Measurements from ENCODE around the gene RNPEPL1.
A peak's percentile ranks its signal among the peaks of the same experiment; 100 is the strongest.

The RNPEPL1 gene

DNA sequence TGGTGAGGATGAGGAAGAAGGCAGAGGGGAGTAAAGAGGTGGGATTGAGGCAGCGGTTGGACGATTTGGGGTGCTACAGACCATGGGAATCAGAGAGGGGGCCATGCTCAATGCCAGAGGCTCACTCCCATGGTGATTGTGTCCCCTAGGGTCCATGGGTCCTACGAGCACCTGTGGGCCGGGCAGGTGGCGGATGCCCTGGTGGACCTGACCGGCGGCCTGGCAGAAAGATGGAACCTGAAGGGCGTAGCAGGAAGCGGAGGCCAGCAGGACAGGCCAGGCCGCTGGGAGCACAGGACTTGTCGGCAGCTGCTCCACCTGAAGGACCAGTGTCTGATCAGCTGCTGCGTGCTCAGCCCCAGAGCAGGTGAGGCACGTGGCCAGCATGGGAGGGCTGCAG, 23.5 kb downstream of the RNPEPL1 start:
- no peak for DNase-seq (ENCODE audit: low spot score)

- no peak for DNase-seq (ENCODE audit: low spot score)
Measured at GRCh38 chr2:240593026-240593702, 24.9 kb downstream of the RNPEPL1 start.

DNA sequence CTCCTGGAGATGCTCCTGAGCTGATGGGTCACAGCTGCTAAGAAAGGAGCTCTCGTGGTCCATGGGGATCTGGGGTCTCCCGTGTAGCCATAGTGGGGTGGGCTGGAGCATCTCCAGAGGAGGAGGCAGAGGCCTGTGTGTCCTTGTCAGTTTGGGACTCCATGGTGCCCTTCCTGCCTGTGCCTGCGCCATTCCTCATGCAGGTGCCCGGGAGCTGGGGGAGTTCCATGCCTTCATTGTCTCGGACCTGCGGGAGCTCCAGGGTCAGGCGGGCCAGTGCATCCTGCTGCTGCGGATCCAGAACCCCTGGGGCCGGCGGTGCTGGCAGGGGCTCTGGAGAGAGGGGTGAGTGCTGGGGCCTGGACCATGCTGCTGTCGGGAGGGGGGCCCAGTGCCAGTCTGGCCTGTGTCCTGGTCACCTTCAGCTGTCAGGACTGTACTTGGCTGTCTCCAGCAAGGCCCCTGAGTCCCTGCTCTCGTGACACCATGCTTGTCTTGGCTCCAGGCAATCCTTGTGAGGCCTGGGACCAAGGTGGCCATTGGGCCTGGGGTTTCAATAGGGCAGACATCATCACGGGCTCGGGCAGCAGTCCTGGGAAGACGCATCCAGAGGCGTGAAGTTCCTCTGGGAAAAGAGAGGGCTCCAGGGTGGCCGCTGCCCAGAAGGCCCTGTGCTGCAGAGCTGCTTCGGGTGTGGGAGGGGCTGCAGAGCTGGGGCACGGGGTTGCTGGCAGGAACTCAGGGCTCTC, 25.6 kb downstream of the RNPEPL1 start:
- no peak for DNase-seq (ENCODE audit: low spot score)

GRCh38 chr2:240594511-240595380, 26.5 kb downstream of the RNPEPL1 start:
- no peak for DNase-seq (ENCODE audit: low spot score)

GRCh38 chr2:240595381-240596079, 27.2 kb downstream of the RNPEPL1 start:
- peak; percentile 63 for DNase-seq (ENCODE audit: low spot score)

DNA sequence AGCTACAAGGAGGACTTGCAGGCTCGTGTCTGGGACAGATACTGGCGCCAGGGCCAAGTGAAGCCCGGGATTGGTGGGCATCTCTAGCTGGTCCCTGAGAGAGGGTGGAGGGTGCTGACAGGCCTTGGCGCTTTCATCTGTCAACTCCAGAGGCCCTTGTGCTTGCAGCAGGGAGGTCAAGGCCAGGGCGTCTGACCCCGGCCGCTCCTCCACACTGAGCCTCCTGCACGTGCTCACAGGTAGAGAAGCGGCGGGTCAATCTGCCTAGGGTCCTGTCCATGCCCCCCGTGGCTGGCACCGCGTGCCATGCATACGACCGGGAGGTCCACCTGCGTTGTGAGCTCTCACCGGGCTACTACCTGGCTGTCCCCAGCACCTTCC, 27.8 kb downstream of the RNPEPL1 start:
- DNase-seq (ENCODE audit: low spot score) = no peak

DNA sequence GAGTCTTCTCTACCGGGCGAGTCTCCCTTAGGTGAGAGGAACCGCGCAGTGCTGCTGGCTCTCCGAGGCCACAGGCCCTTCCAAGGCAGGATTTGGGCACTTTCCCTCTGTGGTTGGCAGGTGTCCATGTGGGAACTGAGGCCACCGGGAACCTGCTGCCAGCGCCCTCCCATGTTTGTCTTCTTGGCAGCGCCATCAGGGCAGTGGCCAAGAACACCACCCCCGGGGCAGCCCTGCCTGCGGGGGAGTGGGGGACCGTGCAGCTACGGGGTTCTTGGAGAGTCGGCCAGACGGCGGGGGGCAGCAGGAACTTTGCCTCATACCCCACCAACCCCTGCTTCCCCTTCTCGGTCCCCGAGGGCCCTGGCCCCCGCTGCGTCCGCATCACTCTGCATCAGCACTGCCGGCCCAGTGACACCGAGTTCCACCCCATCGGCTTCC, 28.2 kb downstream of the RNPEPL1 start:
- no peak for DNase-seq (ENCODE audit: low spot score)

DNA sequence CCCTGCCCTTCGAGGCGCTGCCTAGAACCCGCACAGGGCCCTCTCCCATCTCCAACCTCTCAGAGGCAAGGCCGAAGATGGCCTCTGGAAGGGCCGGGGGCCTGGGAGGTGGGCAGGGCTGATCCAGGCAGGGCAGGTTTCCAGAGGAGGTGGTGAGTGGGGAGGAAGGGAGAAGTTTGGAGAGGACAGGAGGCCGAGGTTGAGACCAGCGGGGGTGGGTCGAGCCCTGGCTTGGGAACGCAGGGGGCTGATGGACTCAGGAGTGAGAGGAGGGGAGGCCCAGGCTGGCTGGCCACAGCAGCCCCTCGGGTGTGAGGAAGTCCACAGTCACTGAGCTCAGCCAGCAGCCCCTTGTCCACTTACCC, 28.8 kb downstream of the RNPEPL1 start:
- DNase-seq (ENCODE audit: low spot score) = no peak

DNA sequence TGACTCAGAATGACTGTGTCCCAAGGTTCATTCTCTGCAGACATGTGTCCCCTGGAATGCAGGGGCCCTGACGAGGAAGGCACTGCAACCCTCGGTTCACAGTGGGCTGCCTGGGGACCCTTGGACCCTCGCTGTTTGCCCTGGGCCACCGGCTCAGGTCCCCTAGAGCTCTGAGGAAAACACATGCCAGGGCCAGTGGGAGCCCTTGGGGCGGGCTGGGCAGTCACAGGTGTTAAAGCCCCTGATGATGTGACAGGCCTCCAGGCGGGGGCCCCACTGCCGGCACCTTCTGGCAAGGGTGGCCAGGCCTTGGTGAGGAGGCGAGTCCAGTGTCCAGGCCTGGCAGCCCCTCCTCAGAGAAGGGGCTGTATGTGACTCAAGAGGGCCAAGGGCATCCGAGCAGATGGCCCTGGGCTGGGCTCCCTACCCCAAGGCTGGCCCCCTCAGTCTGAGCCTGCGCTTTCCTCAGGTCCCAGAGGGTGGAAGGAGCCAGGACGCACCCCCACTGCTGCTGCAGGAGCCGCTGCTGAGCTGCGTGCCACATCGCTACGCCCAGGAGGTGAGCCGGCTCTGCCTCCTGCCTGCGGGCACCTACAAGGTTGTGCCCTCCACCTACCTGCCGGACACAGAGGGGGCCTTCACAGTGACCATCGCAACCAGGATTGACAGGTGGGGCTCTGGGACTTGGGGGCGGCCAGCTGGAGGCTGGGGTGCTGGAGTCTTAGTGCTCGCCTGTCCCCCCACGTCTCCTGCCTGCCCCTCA, 29.3 kb downstream of the RNPEPL1 start:
- no peak for DNase-seq (ENCODE audit: low spot score)

DNA sequence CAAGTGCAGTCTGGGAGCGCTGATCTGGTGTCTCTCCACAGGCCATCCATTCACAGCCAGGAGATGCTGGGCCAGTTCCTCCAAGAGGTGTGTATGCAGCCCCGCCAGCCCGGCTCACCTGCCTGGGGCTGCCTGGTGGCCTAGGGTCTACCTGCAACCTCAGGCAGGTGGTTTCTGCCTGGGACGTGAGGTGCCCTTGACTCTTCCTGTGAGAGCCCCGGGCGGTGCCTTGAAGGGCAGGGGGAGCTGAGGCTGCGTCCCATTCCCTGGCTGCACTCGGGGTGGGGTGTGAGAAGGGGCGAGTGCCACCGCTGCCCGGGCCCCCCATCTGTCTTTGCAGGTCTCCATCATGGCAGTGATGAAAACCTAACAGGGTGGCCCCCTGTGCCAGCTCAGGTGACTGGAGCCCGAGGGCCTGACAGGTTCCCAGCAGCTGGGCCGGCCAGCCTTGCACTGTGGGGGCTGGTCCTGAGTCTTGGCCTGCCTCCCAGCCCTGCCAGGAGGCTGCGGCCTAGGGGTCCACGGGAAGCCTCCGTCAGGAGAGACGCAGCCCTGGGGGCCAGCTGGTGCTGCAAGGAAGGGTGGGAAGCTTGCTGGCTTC, 30.1 kb downstream of the RNPEPL1 start:
- no peak for DNase-seq (ENCODE audit: low spot score)

GRCh38 chr2:240599141-240599583, 30.9 kb downstream of the RNPEPL1 start:
- no peak for DNase-seq (ENCODE audit: low spot score)

- no peak for DNase-seq (ENCODE audit: low spot score)
Measured at GRCh38 chr2:240600451-240600961, 32.2 kb downstream of the RNPEPL1 start.

GRCh38 chr2:240601061-240601830, 33.0 kb downstream of the RNPEPL1 start:
- no peak for DNase-seq (ENCODE audit: low spot score)

DNA sequence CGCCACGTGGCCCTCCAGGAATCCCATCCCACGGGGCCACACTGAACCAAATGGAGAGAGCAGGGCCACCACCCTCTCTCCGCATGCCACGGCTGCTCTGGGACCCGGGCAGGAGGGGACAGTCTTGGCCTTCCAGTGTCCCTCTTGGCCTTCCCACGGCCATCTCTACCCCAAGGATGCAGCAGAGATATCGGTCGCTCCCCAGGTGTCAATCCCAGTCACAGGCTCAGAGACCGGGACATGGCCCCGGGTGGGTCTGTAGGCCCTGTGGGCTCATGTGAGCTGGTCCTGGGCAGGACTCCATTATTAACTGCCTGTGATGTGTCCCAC, 33.5 kb downstream of the RNPEPL1 start:
- no peak for DNase-seq (ENCODE audit: low spot score)

GRCh38 chr2:240602266-240603050, 34.2 kb downstream of the RNPEPL1 start:
- DNase-seq (ENCODE audit: low spot score) = no peak

- peak; percentile 27 for DNase-seq (ENCODE audit: low spot score)
Measured at GRCh38 chr2:240603081-240603835, 35.0 kb downstream of the RNPEPL1 start.

- DNase-seq (ENCODE audit: low spot score) = peak; percentile 24
Measured at GRCh38 chr2:240603846-240604245, 35.6 kb downstream of the RNPEPL1 start.

GRCh38 chr2:240604291-240604938, 36.1 kb downstream of the RNPEPL1 start:
- DNase-seq (ENCODE audit: low spot score) = peak; percentile 49
